NOMO-1 treated with dmso at 0.1 percent for 144 hours (cell line): ENCODE data around the gene FOXL2.

Source experiments
- DNase-seq: peaks from one replicate; lab custom pipeline; 2025; ENCODE audit not compliant: unreplicated experiment; lab: John Stamatoyannopoulos, UW

Gene FOXL2

GRCh38 chr3:138898708-138899107 is 48.2 kb downstream of the FOXL2 start:
- DNase-seq: no peak

GRCh38 chr3:138898301-138898700 is 48.6 kb downstream of the FOXL2 start:
- no peak for DNase-seq
